ENCODE data around the gene SART3.
"Not testable (repeated sequence)": the region's sequence is repeated elsewhere in the genome, so short reads cannot be mapped to it uniquely, and the experiment has no call there.

SART3 gene

DNA sequence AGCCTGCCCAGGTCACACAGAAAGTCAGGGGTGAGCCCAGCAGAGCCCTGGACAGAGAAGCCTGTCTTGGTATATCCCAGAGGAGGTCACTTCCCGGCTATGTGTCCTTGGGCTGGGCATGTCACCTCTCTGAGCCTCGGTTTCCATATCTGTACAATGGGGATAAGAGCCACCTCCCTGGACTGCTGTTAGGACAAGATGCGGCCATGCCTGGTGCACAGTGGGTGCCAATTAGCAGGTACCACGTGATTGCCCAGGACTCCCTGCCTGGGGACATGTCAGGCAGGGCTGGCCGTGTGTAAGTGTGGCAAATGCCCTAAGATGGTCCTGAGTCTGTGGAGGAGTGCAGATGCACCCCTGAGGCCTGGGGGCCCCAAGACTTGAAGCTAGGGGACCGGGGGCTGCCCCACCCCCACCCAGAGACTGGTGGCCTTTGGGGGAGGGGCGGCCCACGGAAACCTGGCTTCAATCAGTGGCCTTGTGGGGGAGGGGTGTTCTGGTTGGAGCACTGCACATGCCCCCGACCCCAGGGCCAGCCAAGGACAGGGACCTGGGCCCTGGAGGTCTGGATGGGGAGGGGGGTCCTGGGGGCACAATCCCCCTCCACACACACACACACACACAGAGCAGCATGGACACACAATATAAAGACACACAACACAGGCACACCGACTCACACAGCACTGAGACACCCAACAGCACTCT, 36.0 kb upstream of the SART3 start:
- no peak for FAIRE-seq

DNA sequence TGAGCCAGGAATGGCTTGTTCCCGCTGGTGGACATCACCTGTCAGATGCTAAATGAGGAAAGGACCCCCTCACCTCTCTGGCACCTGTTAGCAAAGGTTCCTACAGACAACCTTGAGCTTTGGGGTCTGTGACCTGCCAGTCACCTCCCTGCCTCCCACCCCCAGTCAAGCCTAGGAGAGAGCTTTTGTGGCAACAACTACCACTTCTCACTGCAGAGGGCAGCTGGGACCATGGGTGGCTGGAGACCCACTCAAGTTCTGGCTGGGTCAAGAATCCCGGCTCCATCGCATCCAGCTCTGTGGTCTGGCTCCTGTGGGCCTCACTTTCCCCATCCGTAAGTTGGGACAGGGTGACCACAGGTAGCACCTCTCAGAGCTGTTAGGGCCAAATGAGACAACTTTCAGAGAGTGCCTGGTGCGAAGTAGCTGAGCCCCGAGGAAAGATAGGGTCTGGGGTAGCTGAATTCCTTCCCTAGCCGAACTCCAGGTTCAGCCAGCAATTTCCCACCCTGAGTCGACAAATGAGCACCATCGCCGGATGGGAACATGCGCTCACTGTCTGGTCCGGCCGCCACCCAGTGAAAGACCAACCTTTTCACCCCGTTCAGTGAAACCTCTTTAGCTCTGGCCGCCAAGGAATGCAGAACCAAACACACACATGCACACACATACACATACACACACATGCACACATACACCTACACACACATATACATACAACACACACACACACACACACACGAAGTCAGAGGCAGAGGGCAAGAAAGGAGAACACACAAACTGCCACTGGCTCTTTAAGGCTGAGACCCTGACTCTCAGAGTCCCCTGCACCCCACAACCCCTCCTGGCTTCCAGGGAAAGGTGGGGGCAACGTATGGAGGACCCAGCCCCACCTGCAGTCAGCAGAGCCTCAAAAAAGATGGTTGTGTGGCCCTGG, 35.0 kb upstream of the SART3 start:
- FAIRE-seq: no peak

DNA sequence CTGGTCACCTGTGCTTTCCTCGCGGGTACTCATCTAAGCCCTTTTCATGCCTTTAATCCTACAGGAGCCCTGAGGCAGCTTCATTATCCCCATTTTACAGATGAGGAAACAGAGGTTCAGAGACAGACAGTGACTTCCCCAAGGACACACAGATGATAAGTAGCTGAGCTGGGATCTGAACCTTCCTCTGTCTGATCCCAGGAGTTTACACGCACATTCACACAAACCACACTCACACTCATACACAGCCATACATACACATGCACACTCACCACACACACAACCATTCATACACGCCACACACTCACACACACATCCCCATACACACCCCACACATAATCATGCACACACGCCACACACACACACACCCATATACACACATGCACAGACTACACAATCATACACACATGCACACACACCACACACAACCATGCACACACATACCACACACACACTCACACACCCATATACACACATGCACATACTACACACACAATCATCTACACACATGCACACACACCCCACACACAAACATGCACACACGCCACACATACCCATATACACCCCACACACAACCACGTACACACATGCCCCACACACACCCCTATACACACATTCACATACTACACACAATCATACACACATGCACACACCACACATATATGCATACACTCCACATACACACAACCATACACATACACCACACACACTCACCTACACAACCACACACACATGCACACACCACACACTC, 34.2 kb upstream of the SART3 start:
- FAIRE-seq: no peak

DNA sequence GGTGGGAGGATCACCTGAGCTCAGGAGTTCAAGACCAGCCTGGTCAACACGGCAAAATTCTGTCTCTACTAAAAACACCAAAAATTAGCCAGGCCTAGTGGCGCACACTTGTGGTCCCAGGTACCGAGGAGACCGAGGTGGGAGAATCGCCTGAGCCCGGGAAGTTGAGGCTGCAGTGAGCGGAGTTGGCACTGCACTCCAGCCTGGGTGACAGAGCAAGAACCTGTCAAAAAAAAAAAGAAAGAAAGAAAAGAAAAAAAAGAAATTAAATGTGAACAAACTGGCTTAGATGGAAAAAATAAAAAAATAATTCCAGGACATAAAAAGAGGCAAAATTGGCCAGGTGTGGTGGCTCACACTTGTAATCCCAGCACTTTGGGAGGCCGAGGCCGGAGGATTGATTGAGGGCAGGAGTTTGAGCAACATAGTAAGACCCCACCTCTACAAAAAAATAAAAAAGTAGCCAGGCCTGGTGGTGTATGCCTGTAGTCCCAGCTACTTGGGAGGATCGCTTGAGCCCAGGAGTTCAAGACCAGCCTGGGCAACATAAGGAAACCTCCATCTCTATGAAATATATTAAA, 33.4 kb upstream of the SART3 start:
- no peak for FAIRE-seq

DNA sequence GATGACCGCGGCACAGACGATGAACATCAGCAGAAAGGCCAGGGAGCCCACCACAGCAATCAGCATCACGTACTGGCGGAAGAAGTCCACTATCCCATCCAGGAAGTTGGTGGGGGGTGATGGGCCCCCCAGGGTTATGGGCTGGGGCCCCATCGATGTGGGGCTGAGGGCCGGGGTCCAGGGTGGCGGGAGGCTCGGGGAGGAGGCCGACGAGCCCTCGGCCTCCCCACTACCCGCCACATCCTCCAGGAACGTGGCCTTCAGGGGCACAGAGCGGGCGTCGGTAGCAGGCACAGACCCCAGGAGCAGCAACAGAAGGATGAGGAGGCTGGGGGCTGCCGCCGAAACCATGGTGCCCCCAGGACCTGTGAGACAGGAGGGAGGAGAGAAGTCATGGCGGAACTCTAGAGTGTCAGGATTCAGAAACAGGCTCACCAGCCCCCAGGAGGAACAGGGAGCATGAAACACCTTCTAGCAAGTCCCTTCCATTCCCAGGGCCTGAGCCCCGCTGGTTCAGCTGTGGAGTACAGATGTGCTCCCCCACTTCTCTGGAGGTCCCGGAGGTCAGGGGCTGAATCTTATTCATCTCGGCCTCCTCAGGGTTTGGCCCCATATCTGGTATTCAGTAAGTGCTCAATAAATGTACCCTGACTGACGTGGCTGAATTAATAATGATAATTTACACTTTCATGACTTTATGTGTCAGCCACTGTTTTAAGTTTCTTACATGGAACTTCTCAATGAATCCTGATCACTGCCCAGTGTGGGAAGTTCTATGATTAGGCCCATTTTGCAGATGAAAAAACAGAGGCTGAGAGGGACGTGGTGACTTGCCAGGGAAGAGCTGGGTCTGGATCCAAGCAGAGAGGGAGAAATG, 31.3 kb upstream of the SART3 start:
- no peak for FAIRE-seq

DNA sequence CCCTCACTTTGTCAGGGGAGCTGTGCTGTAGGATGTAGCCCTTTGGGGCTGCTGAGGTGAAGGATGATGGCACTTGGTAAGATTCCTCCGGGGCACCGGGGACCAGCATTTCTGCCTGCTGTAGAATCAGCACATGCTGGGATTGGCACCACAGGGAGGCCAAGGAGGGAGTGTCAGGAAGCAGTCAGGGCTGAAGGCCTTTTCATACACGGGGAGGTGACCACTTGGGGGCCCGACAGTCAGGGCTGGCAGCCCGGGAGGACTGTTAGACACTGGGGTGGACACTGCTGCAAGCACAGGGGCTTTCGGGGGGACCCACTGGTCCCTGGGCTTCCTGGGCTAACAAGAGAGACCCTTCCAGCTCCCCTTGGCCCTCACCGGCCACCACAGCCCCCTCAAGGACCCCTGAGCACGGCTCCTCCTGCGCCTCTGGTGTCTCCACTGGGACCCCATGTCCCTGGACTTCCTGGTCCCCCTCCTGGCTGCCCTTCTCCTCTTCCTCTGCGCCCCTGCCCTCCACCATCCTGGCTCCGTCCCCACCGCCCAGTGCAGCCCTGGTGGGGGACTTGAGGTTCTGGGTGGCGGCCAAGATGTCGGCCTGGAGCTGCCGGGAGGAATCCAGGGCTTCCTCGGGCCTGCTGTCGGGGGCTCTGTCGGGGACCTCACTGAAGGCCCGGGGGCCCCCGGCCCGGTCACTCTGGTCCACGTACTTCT, 30.5 kb upstream of the SART3 start:
- FAIRE-seq: no peak

DNA sequence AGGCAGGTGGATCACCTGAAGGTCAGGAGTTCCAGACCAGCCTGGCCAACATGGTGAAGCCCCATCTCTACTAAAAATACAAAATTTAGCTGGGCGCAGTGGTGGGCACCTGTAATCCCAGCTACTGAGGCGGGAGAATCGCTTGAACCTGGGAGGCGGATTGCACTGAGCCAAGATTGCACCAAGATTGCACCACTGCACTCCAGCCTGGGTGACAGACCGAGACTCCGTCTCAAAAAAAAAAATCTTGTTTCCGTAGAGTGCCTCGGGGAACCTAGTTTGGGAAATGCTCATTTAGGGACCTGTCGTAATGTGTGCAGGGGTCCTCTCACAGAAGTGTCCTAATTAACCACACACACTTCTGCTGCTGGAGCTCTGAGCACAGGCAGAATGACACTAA, 29.5 kb upstream of the SART3 start:
- FAIRE-seq: not testable (repeated sequence)

DNA sequence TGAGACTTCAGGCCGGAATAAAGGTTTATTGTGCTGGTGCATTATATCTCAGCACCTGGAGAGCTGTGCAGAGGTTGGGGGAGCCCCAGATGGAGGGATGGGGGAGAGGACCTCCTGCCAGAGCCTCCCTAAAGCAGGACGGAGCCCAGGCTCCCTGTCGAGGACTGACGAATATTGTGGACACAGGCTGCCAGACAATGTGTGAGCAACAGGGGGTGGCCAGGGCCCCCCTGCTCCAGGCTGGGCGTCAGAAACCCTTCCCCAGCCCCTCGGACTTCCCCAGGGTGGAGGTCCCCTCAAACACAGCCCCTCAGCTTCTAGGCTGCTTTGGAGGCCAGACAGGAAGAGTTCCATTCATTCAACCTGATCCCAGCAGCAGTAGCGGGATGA, 28.9 kb upstream of the SART3 start:
- no peak for FAIRE-seq

DNA sequence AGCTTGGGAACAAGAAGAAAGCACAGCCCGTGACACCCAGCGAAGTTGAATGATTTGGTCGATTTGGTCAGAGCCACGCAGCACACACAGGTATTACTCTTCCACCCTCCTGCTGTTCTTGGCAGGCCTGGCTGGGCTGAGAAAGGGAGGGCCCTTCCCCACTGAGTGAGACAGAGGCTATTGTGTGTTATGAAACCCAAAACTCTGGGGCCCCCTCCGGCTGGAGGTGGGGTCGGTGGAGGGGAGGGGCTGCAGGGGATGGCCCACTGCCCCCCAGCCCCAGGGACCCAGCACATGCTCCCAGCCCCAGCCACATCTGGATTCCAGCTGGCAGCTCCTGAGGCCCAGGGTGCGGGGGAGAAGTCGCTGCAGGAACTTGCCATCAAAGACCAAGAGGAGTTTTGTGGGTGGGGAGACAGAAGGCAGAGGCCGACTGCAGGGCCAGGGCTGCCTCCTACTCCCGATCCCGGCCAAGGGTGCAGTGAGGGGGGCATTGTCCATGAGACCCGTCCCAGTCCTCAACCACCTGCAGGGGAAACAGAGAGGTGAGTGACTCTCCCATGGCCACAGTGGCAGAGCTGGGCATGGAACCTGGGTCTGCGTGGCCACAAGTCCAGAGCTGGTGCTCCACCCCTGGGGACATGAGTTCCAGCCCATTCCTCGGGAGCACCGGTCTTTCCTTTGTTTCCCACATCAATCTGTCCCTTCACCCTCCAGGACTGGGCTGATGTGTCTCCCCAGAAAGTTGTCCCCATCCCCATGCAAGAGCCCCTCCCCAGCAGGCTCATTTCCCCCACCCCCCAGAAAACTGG, 28.3 kb upstream of the SART3 start:
- FAIRE-seq: no peak

DNA sequence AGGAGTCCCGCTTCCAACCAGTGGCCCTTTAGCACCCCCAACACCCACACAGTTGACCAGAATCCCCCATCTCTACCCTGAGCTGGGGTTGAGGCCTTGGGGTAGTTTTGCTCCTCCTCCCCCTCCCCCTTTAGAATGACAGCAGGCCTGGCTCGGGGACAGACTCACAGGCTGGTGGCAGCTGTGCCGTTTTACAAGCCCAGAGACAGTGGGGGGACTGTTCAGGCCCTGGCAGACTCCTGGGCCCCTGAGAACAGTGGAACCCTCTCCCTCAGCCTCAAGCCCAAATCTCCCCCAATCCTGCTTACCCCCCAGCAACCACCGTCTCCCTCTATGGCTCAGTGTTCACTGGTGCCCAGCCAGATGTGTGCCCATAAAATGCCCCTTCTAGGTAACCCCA, 26.9 kb upstream of the SART3 start:
- FAIRE-seq: no peak

DNA sequence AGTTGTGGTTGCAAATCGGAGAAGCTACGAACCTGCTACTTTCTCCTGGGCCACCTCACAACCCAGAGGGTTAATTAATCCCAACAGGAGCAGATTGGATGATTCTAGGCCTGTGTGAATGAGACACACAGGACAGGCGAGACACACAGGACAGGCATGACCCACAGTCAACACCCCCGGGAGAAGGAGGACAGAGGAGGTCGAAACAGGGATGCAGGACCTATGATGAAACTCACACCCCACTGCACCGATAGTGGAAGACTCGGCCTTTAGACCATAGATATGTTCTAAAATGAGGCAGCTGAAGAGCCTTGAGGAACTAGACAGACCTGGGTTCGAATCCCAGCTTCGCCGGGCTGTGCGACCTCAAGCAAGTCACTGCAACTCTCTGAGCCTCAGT, 25.3 kb upstream of the SART3 start:
- no peak for FAIRE-seq

DNA sequence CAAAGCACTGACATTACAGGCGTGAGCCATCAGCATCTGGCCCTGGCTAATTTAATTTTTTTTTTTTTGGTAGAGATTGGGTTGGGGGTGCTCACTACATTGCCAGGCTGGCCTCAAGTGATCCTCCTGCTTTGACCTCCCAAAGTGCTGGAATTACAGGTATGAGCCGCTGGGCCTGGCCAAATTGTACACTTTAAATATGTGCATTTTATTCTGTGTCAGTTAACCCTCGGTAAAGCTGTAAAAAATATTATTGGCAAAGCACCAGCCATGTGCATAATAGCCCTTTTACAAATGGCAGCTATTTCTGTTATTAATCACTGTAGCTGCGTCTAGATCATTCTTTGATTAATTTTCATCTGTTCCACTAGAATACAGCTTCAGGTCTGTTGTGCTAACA, 24.9 kb upstream of the SART3 start:
- FAIRE-seq: no peak

DNA sequence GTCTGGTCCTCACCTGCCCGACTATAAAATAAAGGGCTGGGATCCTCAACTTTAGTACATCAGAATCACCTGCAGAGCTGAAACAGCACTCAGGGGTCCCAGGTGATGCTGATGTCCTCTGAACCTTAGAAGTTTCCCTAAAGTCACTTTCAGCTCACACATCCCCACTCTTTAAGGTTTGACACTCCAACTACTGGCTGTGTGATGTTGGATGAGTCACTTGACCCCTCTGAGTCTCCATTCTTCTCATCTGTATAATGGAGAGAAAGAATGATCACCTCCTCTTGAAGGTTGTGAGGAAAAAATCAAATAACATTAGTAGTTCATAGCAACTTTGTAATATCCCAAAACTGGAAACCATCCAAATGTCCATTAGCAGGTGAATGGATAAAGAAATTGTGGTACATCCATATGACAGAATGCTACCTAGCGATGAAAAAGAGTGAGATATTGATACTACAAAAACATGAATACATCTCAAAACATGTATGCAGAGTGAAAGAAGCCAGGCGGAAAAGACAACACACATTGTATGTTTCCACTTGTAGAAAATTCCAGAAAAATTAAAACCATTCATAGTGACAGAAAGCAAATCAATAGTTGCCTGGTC, 23.6 kb upstream of the SART3 start:
- no peak for FAIRE-seq

DNA sequence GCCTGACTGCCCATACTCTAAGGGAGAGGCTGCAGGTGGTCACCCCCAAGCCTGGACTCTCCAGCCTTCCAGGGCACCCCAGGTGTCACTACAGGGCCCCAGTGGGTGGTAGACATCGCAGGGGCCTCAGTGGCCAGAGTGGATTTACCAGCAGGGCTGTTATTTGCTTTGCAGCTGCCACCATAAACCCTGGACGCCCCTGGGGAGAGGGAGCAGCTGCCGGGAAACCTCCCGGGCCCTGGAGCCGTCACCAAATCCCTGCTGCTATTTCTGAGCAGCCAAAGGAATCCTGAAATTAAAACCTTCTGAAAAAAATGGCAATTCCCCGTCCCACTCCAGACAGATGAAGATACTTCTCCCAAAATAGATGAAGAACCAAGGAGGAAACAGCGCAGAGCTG, 23.0 kb upstream of the SART3 start:
- FAIRE-seq: no peak

DNA sequence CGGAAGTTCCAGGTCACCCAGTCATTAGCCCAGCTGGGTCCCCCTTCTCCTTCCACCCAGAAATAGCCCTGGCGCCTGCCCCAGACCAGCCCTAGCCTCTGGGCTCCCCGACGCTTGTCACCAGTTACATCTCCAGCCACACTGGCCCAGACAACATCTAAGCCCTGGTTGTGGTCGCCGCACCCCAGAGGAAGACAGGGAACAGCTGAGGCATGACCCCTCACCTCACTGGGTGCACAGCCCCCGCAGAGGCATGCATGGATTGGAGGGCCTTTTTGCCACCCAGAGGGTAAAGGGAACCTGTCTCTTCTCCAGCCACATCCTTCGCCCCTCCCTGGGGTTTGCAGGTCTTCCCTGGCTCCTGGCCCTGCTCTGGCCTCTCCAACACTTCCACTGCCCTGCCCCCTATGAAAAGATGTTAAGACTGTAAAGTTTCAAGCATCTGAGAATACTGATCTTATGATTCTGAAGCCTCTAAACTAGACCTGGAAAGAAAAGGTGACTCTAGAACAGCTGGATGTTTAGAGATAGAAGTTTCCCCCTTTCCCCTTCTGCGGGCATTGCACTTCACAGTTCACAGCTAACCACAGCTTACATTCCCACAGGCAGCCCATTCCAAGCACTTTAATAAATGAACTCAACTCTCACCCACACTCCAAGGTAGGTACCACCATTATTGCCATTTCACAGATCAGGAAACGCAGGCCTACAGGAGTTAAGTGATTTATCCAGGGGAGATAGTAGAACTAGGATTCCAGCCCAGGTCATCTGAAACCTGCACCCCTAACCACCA, 22.2 kb upstream of the SART3 start:
- FAIRE-seq: no peak

DNA sequence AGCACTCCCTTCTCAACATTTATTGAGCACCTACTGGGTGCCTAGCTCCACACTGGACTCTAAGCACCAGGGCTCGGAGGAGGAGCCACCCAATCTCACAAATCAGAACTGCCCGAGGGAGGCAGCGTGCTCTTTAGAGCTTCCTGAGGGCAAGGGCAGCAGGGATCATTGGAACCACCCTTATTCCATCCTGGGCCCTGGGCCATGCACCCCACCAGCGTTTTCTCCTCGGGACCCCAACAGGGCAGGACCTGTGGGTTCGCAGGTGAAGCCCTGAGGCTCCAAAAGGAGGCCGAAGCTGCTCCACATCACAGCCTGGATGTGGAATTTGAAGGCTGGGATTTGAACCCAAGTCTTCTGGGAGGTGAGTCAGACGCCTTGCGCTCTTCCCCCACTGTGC, 21.5 kb upstream of the SART3 start:
- no peak for FAIRE-seq

DNA sequence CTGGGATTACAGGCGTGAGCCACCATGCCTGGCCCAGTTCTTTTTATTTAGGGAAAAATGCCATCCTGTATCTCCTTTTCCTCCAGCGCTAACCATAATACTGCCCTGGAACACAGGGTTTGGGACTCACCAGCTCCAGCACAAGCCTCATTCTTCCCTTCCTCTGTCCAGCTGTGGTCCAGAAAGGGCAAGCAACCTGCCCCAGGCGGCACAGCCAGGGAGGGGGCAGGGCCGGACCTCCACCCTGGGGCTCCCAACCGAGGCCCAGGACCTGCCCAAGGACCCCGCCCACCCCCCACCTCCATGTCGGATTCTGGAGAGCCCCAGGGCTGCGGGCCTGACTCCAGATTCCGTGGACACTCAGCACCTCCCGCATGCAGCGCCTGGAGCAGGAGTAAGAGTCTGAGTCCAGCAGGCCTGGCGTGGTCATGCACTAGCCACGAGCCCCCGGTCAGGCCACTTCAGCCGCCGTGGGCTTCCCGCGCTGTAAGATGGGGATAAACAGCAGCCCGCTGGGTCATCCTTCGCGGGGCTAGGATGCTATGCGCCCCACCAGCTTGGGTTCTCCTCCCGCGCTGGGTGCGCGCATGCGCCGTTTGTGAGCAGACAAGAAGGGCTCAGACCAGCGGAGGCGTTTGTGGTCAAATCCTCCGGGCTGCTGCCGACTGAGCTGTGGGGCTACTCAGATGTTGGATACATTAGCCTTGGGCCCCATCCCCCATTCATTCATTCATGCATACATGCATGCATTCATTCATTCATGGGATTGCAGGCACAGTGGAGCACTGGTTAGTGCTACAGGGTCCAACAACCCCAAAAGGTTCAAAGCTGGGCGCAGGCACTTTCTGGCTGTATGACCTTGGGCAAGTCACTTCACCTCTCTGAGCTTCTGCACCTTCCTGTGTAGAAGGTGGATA, 20.6 kb upstream of the SART3 start:
- no peak for FAIRE-seq

DNA sequence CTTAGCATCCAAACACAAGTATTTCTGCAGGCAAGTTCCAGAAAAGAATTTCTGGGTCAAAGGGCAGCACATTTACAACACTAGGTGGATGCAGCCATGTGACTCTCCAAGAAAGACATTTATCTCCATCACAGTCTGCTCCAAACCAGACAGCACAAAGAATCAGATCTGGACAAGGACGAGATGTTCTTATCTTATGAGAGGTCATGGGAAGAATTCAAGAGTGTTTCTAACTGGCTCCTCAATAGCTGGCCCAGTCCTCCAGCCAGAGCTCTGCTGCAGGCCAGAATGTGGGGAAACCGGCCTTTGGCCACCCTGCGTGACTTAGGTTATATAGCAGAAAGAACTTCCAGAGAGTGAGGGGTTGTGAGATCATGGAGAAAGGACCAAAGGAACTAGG, 19.6 kb upstream of the SART3 start:
- FAIRE-seq: no peak
